ENCODE data around the gene PRR5L. TPM values are rescaled to one million over a fixed set of nuclear protein-coding genes. Genes with fewer than 3 reads are reported as not detected.

Gene PRR5L
- total RNA-seq, 4 donors from 2014 or later = 2.2 to 10.9 (median 3.5) TPM

DNA sequence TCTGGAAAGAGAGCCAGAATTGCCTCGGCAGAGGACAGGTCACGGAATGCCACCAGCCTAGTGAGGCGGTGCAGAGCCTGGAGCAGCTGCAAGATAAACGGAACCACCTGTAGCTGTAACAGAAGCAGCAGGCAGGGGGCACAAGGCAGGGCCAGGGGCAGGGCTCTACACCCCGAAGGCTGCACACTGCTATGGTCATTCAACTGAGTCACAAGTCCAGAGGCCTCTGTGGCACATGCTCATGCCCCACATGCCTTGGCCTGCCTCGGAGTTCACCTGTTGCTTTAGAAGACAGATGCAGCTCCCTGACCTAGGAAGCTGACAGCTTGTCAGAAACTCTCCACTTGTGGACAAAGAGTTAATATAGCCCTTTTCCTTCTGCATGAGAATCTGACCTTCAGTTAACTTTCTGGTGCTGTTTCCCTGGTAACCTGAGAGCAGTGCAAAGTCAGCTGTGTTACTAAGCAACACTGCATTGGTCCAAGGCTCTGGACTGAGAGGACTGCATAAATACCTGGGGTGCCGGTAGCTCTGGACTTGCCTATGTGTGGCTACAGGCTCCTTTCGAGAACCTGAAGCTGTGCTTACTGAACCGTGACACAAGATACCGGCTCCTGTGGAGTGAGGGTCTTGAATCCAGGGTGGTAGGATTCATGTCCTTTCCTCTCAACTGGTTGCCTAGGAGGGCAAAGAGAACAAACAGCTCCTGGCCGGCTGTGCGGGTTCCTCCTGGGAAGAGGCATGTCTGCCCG is 17.4 kb upstream of the PRR5L start:
- TF ChIP-seq, protein P1, sequence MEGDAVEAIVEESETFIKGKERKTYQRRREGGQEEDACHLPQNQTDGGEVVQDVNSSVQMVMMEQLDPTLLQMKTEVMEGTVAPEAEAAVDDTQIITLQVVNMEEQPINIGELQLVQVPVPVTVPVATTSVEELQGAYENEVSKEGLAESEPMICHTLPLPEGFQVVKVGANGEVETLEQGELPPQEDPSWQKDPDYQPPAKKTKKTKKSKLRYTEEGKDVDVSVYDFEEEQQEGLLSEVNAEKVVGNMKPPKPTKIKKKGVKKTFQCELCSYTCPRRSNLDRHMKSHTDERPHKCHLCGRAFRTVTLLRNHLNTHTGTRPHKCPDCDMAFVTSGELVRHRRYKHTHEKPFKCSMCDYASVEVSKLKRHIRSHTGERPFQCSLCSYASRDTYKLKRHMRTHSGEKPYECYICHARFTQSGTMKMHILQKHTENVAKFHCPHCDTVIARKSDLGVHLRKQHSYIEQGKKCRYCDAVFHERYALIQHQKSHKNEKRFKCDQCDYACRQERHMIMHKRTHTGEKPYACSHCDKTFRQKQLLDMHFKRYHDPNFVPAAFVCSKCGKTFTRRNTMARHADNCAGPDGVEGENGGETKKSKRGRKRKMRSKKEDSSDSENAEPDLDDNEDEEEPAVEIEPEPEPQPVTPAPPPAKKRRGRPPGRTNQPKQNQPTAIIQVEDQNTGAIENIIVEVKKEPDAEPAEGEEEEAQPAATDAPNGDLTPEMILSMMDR (IDR thresholded peaks at IDR 0.05) = no peak
- no peak for TF ChIP-seq POLR2AphosphoS5 (IDR thresholded peaks at IDR 0.05)
- TF ChIP-seq POLR2A (IDR thresholded peaks at IDR 0.05) = no peak
- TF ChIP-seq EP300 (IDR thresholded peaks at IDR 0.05) = no peak
- H3K36me3 ChIP-seq = peaks cover 49% of the 10 kb centered on the region
- no peak overlapping the region for H3K4me3 ChIP-seq
- H3K4me1 ChIP-seq = no peaks in the 10 kb centered on the region
- no peaks in the 10 kb centered on the region for H3K27me3 ChIP-seq
- H3K27ac ChIP-seq = no peak overlapping the region
- DNase-seq (ENCODE audit: low spot score in 2 of 2) = no peak
- WGBS = 79% methylated on average over 11 of the region's 13 CpGs
- peaks cover 5% of the 10 kb centered on the region for H3K9me3 ChIP-seq

GRCh38 chr11:36280531-36280930 is 15.6 kb upstream of the PRR5L start:
- no peak for TF ChIP-seq POLR2AphosphoS5 (IDR thresholded peaks at IDR 0.05)
- TF ChIP-seq EP300 (IDR thresholded peaks at IDR 0.05) = no peak
- TF ChIP-seq, protein P1 (IDR thresholded peaks at IDR 0.05) = no peak
- no peak for TF ChIP-seq POLR2A (IDR thresholded peaks at IDR 0.05)
- no peaks in the 10 kb centered on the region for H3K4me1 ChIP-seq
- WGBS = 30% methylated on average over 1 of the region's 1 CpG
- peaks cover 30% of the 10 kb centered on the region for H3K36me3 ChIP-seq
- no peak overlapping the region for H3K27ac ChIP-seq
- no peak overlapping the region for H3K4me3 ChIP-seq
- DNase-seq (ENCODE audit: low spot score in 2 of 2) = no peak
- H3K9me3 ChIP-seq = peaks cover 5% of the 10 kb centered on the region
- no peaks in the 10 kb centered on the region for H3K27me3 ChIP-seq

GRCh38 chr11:36281850-36282249 is 14.2 kb upstream of the PRR5L start:
- no peak for DNase-seq (ENCODE audit: low spot score in 2 of 2)
- Histone ChIP-seq H3K27ac (no peak overlapping the region), H3K4me1 (no peaks in the 10 kb centered on the region), H3K9me3 (peaks cover 5% of the 10 kb centered on the region), H3K36me3 (peaks cover 18% of the 10 kb centered on the region), H3K4me3 (no peak overlapping the region), H3K27me3 (no peaks in the 10 kb centered on the region)
- WGBS = 97% methylated on average over 4 of the region's 4 CpGs
- no peak for TF ChIP-seq POLR2AphosphoS5 (IDR thresholded peaks at IDR 0.05)
- TF ChIP-seq, protein P1 (IDR thresholded peaks at IDR 0.05) = no peak
- TF ChIP-seq POLR2A (IDR thresholded peaks at IDR 0.05) = no peak
- no peak for TF ChIP-seq EP300 (IDR thresholded peaks at IDR 0.05)

GRCh38 chr11:36282926-36283325 is 13.2 kb upstream of the PRR5L start:
- H3K9me3 ChIP-seq = peaks cover 5% of the 10 kb centered on the region
- DNase-seq (ENCODE audit: low spot score in 2 of 2) = no peak
- 87% methylated on average over 1 of the region's 1 CpG for WGBS

More at GRCh38 chr11:36282926-36283325, 13.2 kb upstream of the PRR5L start:
- Histone ChIP-seq H3K36me3 (peaks cover 18% of the 10 kb centered on the region), H3K4me3 (no peak overlapping the region), H3K27ac (no peak overlapping the region), H3K4me1 (peaks cover 5% of the 10 kb centered on the region), H3K27me3 (no peaks in the 10 kb centered on the region)
- TF ChIP-seq, protein P1 (IDR thresholded peaks at IDR 0.05) = no peak
- TF ChIP-seq POLR2A (IDR thresholded peaks at IDR 0.05) = no peak
- TF ChIP-seq POLR2AphosphoS5 (IDR thresholded peaks at IDR 0.05) = no peak
- no peak for TF ChIP-seq EP300 (IDR thresholded peaks at IDR 0.05)
